Fibroblast of pulmonary artery (primary cell): ENCODE data around the gene LRRC72.
"Not testable (repeated sequence)": the region's sequence is repeated elsewhere in the genome, so short reads cannot be mapped to it uniquely, and the experiment has no call there.

ENCODE experiments used
- DNase-seq: peaks from one replicate; pipeline ENCODE4 v3.0.0-alpha.2; 2010; ENCODE audit warnings: low read depth
- H3K4me3 ChIP-seq: replicated peaks from 2 replicates; pipeline ENCODE4 v1.5.1; 2011; ENCODE audit warnings: low read depth, mild to moderate bottlenecking, control low read depth, low read length, moderate library complexity
- TF ChIP-seq, protein P1 (sequence below): IDR thresholded peaks from 2 replicates; pipeline ENCODE4 v1.5.1; 2011; ENCODE audit warnings: mild to moderate bottlenecking, control low read depth, low read length, inconsistent platforms; ENCODE audit errors: missing control alignments

The LRRC72 gene

DNA sequence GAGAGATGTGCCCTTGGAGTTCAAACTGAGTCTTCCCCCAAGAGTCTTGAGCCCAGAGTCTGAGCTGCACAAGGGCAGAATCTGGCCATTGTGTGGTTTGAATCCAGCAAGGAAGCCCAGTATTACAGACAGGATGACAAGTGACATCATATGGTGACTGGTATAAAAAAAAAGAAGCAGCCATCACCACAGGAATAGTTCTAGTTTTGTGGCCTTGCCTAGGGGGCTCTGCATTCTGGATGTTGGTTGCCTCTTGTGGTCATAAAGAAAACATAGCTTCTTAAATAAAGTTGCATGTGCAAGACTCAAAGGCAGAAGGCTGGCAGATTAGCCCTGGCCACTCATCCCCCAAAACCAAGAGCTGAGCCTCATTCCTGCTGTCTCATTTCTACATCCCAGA, 16.8 kb upstream of the LRRC72 start:
- no peak for DNase-seq
- TF ChIP-seq, protein P1, sequence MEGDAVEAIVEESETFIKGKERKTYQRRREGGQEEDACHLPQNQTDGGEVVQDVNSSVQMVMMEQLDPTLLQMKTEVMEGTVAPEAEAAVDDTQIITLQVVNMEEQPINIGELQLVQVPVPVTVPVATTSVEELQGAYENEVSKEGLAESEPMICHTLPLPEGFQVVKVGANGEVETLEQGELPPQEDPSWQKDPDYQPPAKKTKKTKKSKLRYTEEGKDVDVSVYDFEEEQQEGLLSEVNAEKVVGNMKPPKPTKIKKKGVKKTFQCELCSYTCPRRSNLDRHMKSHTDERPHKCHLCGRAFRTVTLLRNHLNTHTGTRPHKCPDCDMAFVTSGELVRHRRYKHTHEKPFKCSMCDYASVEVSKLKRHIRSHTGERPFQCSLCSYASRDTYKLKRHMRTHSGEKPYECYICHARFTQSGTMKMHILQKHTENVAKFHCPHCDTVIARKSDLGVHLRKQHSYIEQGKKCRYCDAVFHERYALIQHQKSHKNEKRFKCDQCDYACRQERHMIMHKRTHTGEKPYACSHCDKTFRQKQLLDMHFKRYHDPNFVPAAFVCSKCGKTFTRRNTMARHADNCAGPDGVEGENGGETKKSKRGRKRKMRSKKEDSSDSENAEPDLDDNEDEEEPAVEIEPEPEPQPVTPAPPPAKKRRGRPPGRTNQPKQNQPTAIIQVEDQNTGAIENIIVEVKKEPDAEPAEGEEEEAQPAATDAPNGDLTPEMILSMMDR, result no peak
- no peak overlapping the region for H3K4me3 ChIP-seq

DNA sequence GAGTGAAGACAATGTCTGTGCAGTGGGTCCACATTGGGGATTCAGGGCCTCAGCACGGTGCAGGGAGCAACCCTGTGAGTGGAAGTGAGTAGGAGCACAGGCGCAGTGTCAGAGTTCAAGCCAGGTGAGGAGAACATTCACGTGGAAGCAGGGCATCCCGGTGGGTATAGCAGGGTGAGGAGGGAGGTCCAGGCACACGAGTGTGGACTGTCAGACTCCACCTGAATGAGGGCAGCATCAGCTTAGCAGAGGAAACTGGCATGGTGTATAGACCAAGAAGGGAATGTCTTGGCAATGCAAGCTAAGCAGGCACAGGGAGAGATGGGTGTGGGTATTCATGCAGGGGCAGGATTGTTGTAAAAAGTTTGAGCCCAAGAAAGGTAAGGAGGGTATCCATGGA, 15.3 kb upstream of the LRRC72 start:
- TF ChIP-seq, protein P1, result no peak
- no peak overlapping the region for H3K4me3 ChIP-seq
- DNase-seq, result no peak

DNA sequence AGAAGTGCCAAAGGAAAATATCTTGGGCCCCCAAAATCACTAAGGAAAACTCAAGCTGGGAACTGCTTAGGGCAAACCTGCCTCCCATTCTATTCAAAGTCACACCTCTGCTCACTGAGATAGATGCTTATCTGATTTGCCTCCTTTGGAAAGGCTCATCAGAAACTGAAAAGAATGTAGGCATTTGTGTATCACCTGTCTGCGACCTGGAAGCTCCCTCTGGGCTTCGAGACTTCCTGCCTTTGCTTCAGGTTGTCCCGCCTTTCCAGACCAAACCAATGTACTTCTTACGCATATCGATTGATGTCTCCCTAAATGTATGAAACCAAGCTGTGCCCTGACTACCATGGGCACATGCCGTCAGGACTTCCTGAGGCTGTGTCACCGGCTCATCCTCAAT, 14.5 kb upstream of the LRRC72 start:
- H3K4me3 ChIP-seq, result no peak overlapping the region
- no peak for DNase-seq
- TF ChIP-seq, protein P1, result no peak

DNA sequence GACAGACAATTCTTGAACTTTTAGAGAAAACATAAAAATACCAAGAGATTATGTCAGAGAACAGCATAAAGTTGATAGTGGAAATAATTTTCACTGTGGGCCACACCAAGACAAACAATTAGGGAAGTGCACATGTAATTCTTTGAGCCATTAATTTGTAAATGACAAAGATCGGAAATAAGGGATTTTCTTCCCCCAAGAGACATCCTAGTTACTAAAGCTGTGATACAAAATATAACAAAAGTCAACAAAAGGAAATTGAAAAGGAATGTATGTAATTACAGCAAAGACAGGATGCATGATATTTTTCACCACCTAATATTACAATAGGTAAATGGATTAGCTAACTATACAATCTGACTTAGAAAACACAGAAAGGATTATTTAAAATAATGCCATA, 12.4 kb upstream of the LRRC72 start:
- TF ChIP-seq, protein P1, result no peak
- DNase-seq, result no peak
- H3K4me3 ChIP-seq, result no peak overlapping the region

DNA sequence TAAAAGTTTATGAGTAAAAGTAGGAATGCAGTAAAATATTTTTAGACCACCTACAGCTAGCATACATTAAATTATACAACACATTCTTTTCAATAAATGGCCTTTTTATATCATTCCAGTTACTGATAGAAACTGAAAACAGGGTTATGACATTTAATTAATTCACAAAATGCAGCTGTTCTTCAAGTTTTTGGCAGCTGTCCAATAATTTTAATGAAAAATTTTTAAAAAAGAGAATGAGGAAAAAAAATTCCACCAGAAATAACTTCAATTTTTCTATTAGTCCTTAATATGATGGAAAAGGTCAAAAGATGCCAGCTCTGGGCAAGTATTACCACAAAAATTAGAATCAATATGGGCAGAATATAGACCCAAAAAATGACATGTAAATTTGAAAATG, 11.9 kb upstream of the LRRC72 start:
- TF ChIP-seq, protein P1, result no peak
- H3K4me3 ChIP-seq, result no peak overlapping the region
- no peak for DNase-seq

DNA sequence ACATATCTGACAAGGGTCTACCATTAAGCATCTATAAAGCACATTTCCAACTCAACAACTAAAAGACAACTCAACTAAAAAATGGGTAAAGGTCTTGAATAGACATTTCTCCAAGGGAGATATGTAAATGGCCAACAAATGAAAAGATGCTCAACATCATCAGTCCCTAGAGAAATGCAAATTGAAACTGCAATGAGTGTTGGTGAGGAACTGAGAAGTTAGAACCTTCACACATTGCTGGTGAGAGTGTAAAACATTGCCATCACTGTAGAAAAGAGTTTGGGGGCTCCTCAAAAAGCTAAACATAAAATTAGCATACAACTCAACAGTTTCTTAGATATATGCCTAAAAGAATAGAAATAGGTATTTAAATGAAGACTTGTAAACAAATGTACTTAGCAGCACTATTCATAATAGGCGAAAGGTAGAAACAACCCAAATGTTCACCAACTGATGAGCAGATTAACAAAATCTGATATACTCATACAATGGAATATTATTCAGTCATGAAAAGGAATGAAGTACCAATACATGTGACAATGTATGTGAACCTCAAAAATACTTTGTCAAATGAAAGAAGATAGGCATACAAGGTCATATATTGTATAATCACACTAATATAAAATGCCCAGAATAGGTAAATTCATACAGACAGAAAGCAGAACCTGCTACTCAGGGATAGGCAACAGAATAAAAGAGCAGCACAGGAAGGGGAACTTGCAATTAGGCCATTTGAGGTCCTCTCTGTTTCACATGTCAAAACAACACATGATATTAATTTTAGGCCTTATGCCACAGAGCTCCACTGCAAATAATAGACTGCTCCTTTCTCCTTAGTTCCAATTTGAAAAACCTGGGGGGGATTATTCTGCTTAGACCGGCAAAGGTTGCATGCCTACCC, 10.6 kb upstream of the LRRC72 start:
- no peak overlapping the region for H3K4me3 ChIP-seq
- no peak for DNase-seq
- TF ChIP-seq, protein P1, result no peak

DNA sequence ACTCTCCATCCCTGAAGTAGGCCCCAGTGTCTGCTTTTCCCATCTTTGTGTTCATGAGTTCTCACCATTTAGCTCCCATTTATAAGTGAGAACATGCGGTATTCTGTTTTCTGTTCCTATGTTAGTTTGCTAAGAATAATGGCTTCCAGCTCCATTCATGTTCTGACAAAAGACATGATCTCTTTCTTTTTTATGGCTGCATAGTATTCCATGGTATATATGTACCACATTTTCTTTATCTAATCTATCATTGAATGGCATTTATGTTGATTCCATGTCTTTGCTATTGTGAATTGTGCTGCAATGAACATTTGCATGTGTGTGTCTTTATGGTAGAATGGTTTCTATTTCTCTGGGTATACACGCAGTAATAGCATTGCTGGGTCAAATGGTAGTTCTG, 6.6 kb upstream of the LRRC72 start:
- H3K4me3 ChIP-seq, DNase-seq: not testable (repeated sequence)
